Vagina (tissue), 2 donors: ENCODE data around the gene NDFIP2. TPM values are rescaled to one million over a fixed set of nuclear protein-coding genes. Genes with fewer than 3 reads are reported as not detected.

Experiments used
- DNase-seq, 2 donors: peaks; one replicate each; pipeline ENCODE4 v3.0.0-alpha.2; 2017; ENCODE audit errors: extremely low spot score in 2 of 2
- H3K27ac ChIP-seq: fragments of 200-600 bp; sonication (generic); one replicate; pipeline ENCODE4 v1.5.1; 2019
- H3K27me3 ChIP-seq: fragments of 200-600 bp; sonication (generic); one replicate; pipeline ENCODE4 v1.5.1; 2019
- H3K36me3 ChIP-seq, 2 donors: fragments of 200-600 bp; sonication (generic); one replicate each; pipeline ENCODE4 v1.5.1; 2017 to 2019
- H3K4me1 ChIP-seq: fragments of 200-600 bp; sonication (generic); one replicate; pipeline ENCODE4 v1.5.1; 2019
- H3K4me3 ChIP-seq, 2 donors: fragments of 200-600 bp; sonication (generic); 1 replicate in 1 of 2; 2 replicates in 1 of 2; pipeline ENCODE4 v1.5.1; 2016 to 2019
- H3K9me3 ChIP-seq: fragments of 200-600 bp; sonication (generic); one replicate; pipeline ENCODE4 v1.5.1; 2019
- CTCF ChIP-seq, 3 experiments: fragments of 450-650 bp in 2 of 3; fragments of 200-600 bp in 1 of 3; sonication (generic) in 1 of 3; IDR thresholded peaks; one replicate each; pipeline ENCODE4 v1.5.1; 2017 to 2019; ENCODE audit warnings: antibody characterized with exemption in 3 of 3, mild to moderate bottlenecking in 2 of 3, moderate library complexity in 2 of 3
- POLR2A ChIP-seq, 2 donors: fragments of 450-650 bp; IDR thresholded peaks; one replicate each; pipeline ENCODE4 v1.6.1; 2017; ENCODE audit warnings: antibody characterized with exemption in 2 of 2, mild to moderate bottlenecking in 2 of 2, moderate library complexity in 2 of 2
- POLR2AphosphoS5 ChIP-seq, 2 donors: sonication (generic); formaldehyde crosslinking; IDR thresholded peaks; one replicate each; pipeline ENCODE4 v1.9.0; 2017; ENCODE audit warnings: antibody characterized with exemption in 2 of 2, mild to moderate bottlenecking in 2 of 2, low read depth in 1 of 2; ENCODE audit not compliant: insufficient read depth in 1 of 2
- intact Hi-C: fragments of 100-400 bp; cut with DNase I; formaldehyde crosslinking; loops from one replicate; pipeline ENCODE4 v1.15.1; 2023
- total RNA-seq: library from RNA; depleted of rRNA; stranded (reverse); fragments of >200 nt; gene quantifications from one replicate; pipeline ENCODE4 v1.2.3, GENCODE V29; 2016

NDFIP2 gene
- total RNA-seq, 1 donor from 2014 or later, result 26.8 TPM

GRCh38 chr13:79582896-79583295 lies 101.9 kb downstream of the NDFIP2 start:
- H3K27ac ChIP-seq, result no peak overlapping the region
- peaks cover 8% of the 10 kb centered on the region for H3K4me1 ChIP-seq
- no peak for DNase-seq
- H3K9me3 ChIP-seq, result peaks cover 5% of the 10 kb centered on the region
- no peak overlapping the region for H3K4me3 ChIP-seq
- intact Hi-C loops, result no loop called here
- no peaks in the 10 kb centered on the region for H3K36me3 ChIP-seq
- H3K27me3 ChIP-seq, result no peaks in the 10 kb centered on the region
- TF ChIP-seq POLR2AphosphoS5 (IDR thresholded peaks at IDR 0.05; ENCODE audit: insufficient read depth in 1 of 2, low read depth in 1 of 2), result no peak
- TF ChIP-seq CTCF (IDR thresholded peaks at IDR 0.05), result no peak

GRCh38 chr13:79585033-79585432 lies 104.1 kb downstream of the NDFIP2 start:
- no peak for DNase-seq
- intact Hi-C loops, result no loop called here
- no peak overlapping the region for H3K27ac ChIP-seq
- H3K36me3 ChIP-seq, result no peaks in the 10 kb centered on the region
- no peak overlapping the region for H3K4me3 ChIP-seq
- no peaks in the 10 kb centered on the region for H3K27me3 ChIP-seq
- TF ChIP-seq CTCF (IDR thresholded peaks at IDR 0.05) (no peak), POLR2A (IDR thresholded peaks at IDR 0.05) (no peak), POLR2AphosphoS5 (IDR thresholded peaks at IDR 0.05; ENCODE audit: insufficient read depth in 1 of 2, low read depth in 1 of 2) (no peak)
- peaks cover 8% of the 10 kb centered on the region for H3K4me1 ChIP-seq
- H3K9me3 ChIP-seq, result peaks cover 5% of the 10 kb centered on the region

- H3K9me3 ChIP-seq, result peaks cover under 1% of the 10 kb centered on the region
- DNase-seq, result no peak
- no peaks in the 10 kb centered on the region for H3K36me3 ChIP-seq
- TF ChIP-seq POLR2A (IDR thresholded peaks at IDR 0.05) (no peak), POLR2AphosphoS5 (IDR thresholded peaks at IDR 0.05; ENCODE audit: insufficient read depth in 1 of 2, low read depth in 1 of 2) (peak in 1 of 2 donors; percentile 31)
- H3K27ac ChIP-seq, result peak overlapping the region; percentile 39
- H3K4me1 ChIP-seq, result no peaks in the 10 kb centered on the region
- intact Hi-C loops, result no loop called here
- peak overlapping the region in 1 of 2 donors; percentile 11 for H3K4me3 ChIP-seq
- H3K27me3 ChIP-seq, result no peaks in the 10 kb centered on the region
Observed at GRCh38 chr13:79589603-79590393, 108.8 kb downstream of the NDFIP2 start.

GRCh38 chr13:79590394-79590676 lies 109.4 kb downstream of the NDFIP2 start:
- Histone ChIP-seq H3K4me1 (no peaks in the 10 kb centered on the region), H3K27me3 (no peaks in the 10 kb centered on the region), H3K36me3 (no peaks in the 10 kb centered on the region), H3K27ac (no peak overlapping the region), H3K9me3 (no peaks in the 10 kb centered on the region), H3K4me3 (no peak overlapping the region)
- DNase-seq, result no peak
- intact Hi-C loops, result no loop called here
- TF ChIP-seq POLR2AphosphoS5 (IDR thresholded peaks at IDR 0.05; ENCODE audit: insufficient read depth in 1 of 2, low read depth in 1 of 2) (no peak), CTCF (IDR thresholded peaks at IDR 0.05) (no peak), POLR2A (IDR thresholded peaks at IDR 0.05) (no peak)

- intact Hi-C loops, result no loop called here
- Histone ChIP-seq H3K36me3 (no peaks in the 10 kb centered on the region), H3K9me3 (no peaks in the 10 kb centered on the region), H3K4me3 (no peak overlapping the region), H3K27me3 (no peaks in the 10 kb centered on the region), H3K27ac (no peak overlapping the region), H3K4me1 (no peaks in the 10 kb centered on the region)
- DNase-seq, result no peak
- TF ChIP-seq POLR2AphosphoS5 (IDR thresholded peaks at IDR 0.05; ENCODE audit: insufficient read depth in 1 of 2, low read depth in 1 of 2) (no peak), POLR2A (IDR thresholded peaks at IDR 0.05) (no peak), CTCF (IDR thresholded peaks at IDR 0.05) (no peak)
Observed at GRCh38 chr13:79591493-79591892, 110.5 kb downstream of the NDFIP2 start.
